Tibial nerve (tissue), 4 donors: ENCODE data around the gene POMGNT2.

Experiments used
- EP300 ChIP-seq, 2 donors: sonication (generic); formaldehyde crosslinking; IDR thresholded peaks; one replicate each; pipeline ENCODE4 v1.6.1; 2017; ENCODE audit warnings: antibody characterized with exemption in 2 of 2, mild to moderate bottlenecking in 1 of 2
- TF ChIP-seq, protein P1 (sequence below), 5 experiments: fragments of 200-600 bp in 3 of 5; fragments of 450-650 bp in 2 of 5; sonication (generic) in 3 of 5; IDR thresholded peaks; one replicate each; pipeline ENCODE4 v1.5.1; 2016 to 2019; ENCODE audit warnings: antibody characterized with exemption in 5 of 5, mild to moderate bottlenecking in 3 of 5, moderate library complexity in 2 of 5

DNA sequence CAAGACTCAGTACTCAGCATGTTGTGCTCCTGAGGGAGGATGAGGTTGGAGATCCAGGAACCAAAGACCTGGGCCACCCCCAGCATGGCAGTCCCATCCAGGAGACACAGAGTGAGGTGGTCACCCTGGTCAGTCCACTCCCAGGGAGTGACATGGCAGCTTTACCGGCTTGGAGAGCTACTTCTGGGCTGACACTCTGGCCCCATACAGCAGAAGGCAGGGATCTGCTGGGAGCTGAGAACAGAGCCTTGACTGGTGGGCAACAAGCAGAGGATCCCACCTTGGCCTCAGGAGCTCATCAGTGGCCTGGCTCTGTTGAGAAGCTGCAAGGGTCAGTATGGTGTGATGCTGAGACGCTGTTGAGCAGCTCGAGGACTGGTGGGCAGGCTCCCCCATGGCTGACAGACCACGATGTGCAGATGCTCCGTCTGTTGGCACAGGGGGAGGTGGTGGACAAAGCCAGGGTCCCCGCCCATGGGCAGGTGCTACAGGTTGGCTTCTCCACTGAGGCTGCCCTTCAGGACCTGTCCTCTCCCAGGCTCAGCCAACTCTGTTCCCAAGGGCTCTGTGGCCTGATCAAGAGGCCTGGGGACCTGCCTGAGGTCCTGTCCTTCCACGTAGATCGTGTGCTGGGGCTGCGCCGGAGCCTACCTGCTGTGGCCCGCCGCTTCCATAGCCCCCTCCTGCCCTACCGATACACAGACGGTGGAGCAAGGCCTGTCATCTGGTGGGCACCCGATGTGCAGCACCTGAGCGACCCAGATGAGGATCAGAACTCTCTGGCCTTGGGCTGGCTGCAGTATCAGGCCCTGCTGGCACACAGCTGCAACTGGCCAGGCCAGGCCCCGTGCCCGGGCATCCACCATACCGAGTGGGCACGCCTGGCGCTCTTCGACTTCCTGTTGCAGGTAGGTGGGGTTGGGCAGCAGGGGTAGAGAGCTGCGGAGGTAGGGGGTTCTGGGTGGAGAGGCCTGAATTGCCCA is 72.9 kb downstream of the POMGNT2 start:
- TF ChIP-seq, protein P1, sequence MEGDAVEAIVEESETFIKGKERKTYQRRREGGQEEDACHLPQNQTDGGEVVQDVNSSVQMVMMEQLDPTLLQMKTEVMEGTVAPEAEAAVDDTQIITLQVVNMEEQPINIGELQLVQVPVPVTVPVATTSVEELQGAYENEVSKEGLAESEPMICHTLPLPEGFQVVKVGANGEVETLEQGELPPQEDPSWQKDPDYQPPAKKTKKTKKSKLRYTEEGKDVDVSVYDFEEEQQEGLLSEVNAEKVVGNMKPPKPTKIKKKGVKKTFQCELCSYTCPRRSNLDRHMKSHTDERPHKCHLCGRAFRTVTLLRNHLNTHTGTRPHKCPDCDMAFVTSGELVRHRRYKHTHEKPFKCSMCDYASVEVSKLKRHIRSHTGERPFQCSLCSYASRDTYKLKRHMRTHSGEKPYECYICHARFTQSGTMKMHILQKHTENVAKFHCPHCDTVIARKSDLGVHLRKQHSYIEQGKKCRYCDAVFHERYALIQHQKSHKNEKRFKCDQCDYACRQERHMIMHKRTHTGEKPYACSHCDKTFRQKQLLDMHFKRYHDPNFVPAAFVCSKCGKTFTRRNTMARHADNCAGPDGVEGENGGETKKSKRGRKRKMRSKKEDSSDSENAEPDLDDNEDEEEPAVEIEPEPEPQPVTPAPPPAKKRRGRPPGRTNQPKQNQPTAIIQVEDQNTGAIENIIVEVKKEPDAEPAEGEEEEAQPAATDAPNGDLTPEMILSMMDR (IDR thresholded peaks at IDR 0.05), result no peak
- TF ChIP-seq EP300 (IDR thresholded peaks at IDR 0.05), result no peak
